ENCODE measurements around the gene TEX29.

The TEX29 gene

GRCh38 chr13:111291908-111292307, 28.5 kb upstream of the TEX29 start:
- DNase-seq (ENCODE audit: low spot score), result no peak

GRCh38 chr13:111292710-111293485, 27.5 kb upstream of the TEX29 start:
- no peak for DNase-seq (ENCODE audit: low spot score)

DNA sequence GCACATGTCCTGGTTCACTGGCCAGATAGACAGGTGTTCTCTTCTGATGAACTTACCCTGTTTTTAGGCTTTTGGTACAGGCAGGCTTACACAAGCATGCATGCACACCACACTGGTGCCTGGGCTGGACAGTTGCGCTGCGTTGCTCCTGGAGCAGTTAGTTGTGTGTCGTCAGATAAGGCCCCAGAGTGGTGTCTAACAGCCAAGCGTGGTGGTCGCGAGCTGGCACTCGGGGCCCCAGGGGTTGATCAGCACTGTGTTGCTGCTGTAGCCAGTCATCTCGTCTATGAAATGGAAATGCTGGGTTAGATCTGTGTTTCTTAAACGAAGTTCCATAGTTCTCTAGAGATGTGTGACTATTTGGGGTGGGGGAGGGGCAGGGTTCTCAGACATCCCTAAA, 24.6 kb upstream of the TEX29 start:
- no peak for DNase-seq (ENCODE audit: low spot score)

GRCh38 chr13:111296417-111296816, 24.0 kb upstream of the TEX29 start:
- DNase-seq (ENCODE audit: low spot score), result no peak

DNA sequence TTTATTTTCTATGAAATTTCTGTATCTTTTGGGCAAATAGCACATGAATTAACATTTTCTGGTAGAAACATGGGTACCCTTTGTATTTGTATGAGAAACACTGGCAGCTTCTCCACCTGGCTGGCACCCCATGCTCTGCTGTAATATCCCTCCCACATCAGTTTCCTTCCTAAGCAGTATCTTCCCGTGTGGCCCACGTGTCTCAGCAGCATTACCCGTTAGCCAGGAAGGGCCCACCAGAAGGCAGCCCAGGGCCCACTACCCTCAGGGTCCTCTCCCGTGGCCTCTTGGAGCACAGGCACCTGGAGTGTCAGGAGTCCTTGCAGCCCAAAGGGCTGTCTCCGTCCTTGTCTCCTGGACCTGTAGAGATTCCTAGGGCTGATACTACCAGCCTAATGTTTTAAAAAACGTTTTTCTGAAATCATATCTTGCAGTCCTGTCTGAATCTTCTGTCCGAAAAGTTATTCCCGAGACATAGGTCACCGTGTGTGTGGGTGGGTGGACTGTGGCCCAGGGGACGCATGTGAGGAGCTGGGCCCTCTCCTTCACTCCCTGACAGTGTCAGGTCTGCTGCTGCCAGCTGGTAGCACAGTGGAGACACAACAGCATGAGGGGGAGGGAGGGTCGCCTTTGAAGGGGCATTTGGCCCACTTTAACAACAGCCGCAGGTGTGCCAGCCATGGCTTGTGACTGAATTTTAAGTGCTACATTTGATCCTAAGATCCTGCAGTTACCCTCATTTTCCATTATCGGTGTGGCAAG, 22.0 kb upstream of the TEX29 start:
- DNase-seq (ENCODE audit: low spot score), result no peak

GRCh38 chr13:111302045-111302726, 18.3 kb upstream of the TEX29 start:
- DNase-seq (ENCODE audit: low spot score), result no peak

GRCh38 chr13:111303559-111303958, 16.9 kb upstream of the TEX29 start:
- DNase-seq (ENCODE audit: low spot score), result no peak

DNA sequence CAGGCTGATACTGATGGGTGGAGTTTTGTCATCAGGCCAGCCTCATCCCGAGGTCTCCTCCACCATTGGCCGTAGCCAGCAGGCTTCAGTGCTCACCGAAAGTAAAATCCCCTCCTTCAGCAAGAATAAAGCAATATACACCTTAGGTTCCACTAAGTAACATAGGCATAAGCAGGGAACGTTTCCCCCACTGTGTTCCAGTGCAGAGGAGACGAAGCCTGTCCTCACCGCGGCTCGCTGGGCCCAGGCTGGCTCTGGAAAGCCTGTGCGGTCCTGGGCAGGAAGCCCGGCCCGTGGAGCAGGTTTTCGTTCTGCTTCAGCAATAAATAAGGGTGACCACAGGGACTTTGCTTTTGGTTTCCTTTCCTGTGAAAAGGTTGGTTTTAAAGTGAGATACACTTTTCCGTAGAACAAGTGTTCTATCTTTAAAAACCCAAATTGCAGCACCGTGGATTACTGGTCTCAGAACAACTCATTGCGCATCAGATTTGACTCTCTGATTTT, 16.3 kb upstream of the TEX29 start:
- DNase-seq (ENCODE audit: low spot score), result no peak

DNA sequence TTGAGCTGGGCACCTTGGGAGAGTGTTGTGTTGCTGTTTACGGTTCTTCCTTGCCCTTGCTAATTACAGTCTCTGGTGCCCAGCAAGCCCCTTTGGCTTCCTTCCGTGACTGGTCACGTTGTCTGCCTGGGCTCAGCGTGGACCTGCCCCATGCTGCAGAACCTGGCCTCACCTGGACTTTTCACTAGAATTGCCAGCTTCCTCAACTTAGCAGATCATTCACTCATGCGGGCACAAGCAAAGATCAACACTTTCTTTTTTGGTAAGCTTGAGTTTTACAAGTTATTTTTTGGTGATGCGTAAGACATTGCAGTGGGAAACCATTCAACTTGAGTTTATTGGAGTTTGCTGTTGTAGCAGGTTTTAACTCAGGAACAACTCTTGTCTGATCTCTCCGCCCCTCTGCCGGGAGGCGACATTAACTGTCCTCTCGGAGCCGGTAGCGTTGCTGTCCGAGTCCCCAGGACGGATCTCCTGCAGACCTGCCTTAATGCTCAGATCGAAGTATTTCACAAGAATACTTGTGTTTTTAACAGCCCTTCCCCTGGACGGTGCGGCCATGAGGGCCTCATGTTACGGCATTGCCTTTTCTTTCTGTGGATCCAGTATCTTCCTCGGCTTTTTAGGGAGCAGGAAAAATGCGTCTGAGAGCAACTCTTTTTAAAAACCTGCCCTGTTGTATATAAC, 15.7 kb upstream of the TEX29 start:
- DNase-seq (ENCODE audit: low spot score), result no peak

DNA sequence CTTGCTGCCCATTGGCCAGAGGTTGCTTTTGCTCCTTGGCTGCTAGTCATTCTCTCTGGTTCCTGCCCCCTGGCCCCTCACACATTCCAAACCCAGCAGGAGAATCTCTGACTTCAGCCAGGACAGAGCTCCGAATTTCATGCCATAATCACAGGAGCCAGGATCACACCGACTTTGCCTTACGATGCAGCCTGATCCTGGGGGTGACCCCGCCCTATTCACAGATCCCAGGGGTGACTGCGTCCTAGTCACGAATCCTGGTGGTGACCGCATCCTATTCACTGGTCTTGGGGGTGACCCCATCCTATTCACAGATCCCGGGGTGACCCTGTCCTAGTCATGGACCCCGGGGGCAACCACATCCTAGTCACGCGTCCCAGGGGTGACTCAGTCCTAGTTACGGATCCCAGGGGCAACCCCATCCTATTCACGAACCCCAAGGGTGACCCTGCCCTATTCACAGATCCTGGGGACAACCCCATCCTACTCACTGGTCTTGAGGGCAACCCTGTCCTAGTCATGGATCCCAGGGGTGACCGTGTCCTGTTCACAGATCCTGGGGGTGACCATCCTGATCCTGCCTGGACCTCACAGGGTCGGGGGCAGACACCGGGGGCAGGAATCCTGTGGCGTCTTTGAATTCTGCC, 7.4 kb upstream of the TEX29 start:
- no peak for DNase-seq (ENCODE audit: low spot score)

DNA sequence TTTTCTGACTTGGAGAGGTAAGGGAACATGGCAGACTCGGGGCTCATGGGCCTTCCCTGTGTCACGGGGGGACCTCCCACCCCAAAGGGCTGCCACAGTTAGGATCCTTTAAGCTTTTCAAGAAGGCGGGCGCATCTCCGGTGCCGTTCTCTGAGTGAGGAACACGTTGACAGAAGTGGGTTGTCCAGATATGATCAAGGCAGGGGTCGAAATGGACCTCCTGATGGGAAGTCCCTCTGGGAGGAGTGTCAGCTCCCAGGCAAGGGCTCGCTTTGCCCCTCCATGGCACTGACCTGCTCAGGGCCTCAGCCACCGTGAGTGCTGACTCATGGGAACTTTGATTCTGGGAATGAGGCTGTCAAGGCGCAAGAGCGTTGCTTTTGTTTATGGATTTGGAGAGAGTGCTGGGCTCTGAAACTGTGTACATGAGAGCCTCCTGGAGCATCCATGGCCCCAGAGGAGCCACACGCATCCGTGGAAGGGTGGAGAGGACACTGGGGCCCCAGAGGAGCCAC, 6.5 kb upstream of the TEX29 start:
- DNase-seq (ENCODE audit: low spot score), result no peak

DNA sequence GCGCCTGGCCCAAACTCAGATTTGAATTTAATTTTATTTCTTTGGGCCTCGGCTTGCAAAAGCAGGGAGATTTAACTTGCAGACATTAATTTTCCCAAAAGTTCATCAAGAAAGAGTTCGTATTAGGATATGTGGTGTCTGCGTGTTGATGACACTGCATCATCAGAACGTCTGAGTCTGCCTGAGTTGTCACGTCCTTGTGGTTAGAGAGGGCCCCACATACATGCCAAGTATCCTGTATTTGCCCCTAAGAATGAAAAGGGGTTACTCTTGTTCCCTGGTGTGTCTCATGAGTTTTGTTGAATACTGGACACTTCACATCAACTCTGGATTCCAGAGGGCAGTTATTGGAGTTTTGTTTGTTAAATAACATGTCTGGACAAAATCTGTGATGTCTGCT, 5.6 kb upstream of the TEX29 start:
- DNase-seq (ENCODE audit: low spot score), result no peak

- no peak for DNase-seq (ENCODE audit: low spot score)
Observed at GRCh38 chr13:111315347-111315995, 5.0 kb upstream of the TEX29 start.

- no peak for DNase-seq (ENCODE audit: low spot score)
Observed at GRCh38 chr13:111316161-111316730, 4.2 kb upstream of the TEX29 start.

DNA sequence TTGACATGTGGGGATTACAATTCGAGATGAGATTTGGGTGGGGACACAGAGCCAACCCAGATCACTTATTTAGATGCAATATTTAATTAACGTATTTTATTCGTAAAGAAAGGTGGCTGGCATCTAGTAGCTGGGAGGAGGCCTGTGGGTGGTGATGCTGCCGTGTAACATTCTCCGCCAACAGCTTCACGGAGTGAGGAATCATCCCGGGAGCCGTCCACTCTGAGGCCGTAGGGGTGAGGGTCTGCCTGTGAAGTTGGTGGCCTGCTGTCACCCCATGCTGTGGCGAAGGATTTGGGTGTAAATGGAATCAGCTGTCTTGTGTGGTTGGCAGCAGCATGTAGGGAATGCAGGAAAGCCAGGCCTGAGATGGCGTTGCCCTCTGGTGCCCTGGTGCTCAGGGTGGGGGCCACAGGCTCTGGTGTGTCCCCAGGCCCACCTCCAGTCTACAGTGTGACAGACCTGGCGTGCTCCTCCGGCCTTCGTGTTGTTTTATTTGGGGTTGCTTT, 3.3 kb upstream of the TEX29 start:
- no peak for DNase-seq (ENCODE audit: low spot score)

- no peak for DNase-seq (ENCODE audit: low spot score)
Observed at GRCh38 chr13:111317571-111318345, 2.7 kb upstream of the TEX29 start.

- no peak for DNase-seq (ENCODE audit: low spot score)
Observed at GRCh38 chr13:111318386-111318785, 2.1 kb upstream of the TEX29 start.

GRCh38 chr13:111319521-111319920, 921 bp upstream of the TEX29 start:
- DNase-seq (ENCODE audit: low spot score), result no peak
